ENCODE results near the gene UQCR11. TPM values are rescaled to one million over a fixed set of nuclear protein-coding genes. Genes with fewer than 3 reads are reported as not detected.

UQCR11 gene
- total RNA-seq, 1 donor from 2014 or later, result 184 TPM

- H3K36me3 Mint-ChIP-seq (ENCODE audit: low read depth), result peaks cover 8% of the 10 kb centered on the region
- no peaks in the 10 kb centered on the region for H3K27me3 Mint-ChIP-seq (ENCODE audit: low read depth)
- H3K9me3 Mint-ChIP-seq (ENCODE audit: low read depth), result no peaks in the 10 kb centered on the region
- H3K4me1 Mint-ChIP-seq (ENCODE audit: low read depth), result no peaks in the 10 kb centered on the region
- no peak overlapping the region for H3K4me3 Mint-ChIP-seq (ENCODE audit: unreplicated experiment)
- H3K27ac Mint-ChIP-seq (ENCODE audit: unreplicated experiment), result no peak overlapping the region
- TF ChIP-seq CTCF (IDR thresholded peaks at IDR 0.05), result no peak
- DNase-seq (ENCODE audit: low spot score), result no peak
Measured at GRCh38 chr19:1629256-1629808, 24.1 kb upstream of the UQCR11 start.

GRCh38 chr19:1627194-1627593, 21.9 kb upstream of the UQCR11 start:
- Mint-ChIP-seq H3K4me3 (ENCODE audit: unreplicated experiment) (no peak overlapping the region), H3K36me3 (ENCODE audit: low read depth) (peaks cover 15% of the 10 kb centered on the region), H3K4me1 (ENCODE audit: low read depth) (no peaks in the 10 kb centered on the region), H3K9me3 (ENCODE audit: low read depth) (no peaks in the 10 kb centered on the region), H3K27ac (ENCODE audit: unreplicated experiment) (no peak overlapping the region), H3K27me3 (ENCODE audit: low read depth) (no peaks in the 10 kb centered on the region)
- DNase-seq (ENCODE audit: low spot score), result no peak
- no peak for TF ChIP-seq CTCF (IDR thresholded peaks at IDR 0.05)

GRCh38 chr19:1626417-1627010, 21.3 kb upstream of the UQCR11 start:
- Mint-ChIP-seq H3K4me1 (ENCODE audit: low read depth) (no peaks in the 10 kb centered on the region), H3K4me3 (ENCODE audit: unreplicated experiment) (no peak overlapping the region), H3K36me3 (ENCODE audit: low read depth) (peaks cover 13% of the 10 kb centered on the region), H3K9me3 (ENCODE audit: low read depth) (no peaks in the 10 kb centered on the region), H3K27me3 (ENCODE audit: low read depth) (no peaks in the 10 kb centered on the region), H3K27ac (ENCODE audit: unreplicated experiment) (no peak overlapping the region)
- DNase-seq (ENCODE audit: low spot score), result no peak
- TF ChIP-seq CTCF (IDR thresholded peaks at IDR 0.05), result no peak

GRCh38 chr19:1624458-1624857, 19.2 kb upstream of the UQCR11 start:
- H3K4me1 Mint-ChIP-seq (ENCODE audit: low read depth), result no peaks in the 10 kb centered on the region
- peaks cover 14% of the 10 kb centered on the region for H3K36me3 Mint-ChIP-seq (ENCODE audit: low read depth)
- H3K9me3 Mint-ChIP-seq (ENCODE audit: low read depth), result no peaks in the 10 kb centered on the region
- no peak for DNase-seq (ENCODE audit: low spot score)
- H3K27me3 Mint-ChIP-seq (ENCODE audit: low read depth), result no peaks in the 10 kb centered on the region
- no peak overlapping the region for H3K4me3 Mint-ChIP-seq (ENCODE audit: unreplicated experiment)
- H3K27ac Mint-ChIP-seq (ENCODE audit: unreplicated experiment), result no peak overlapping the region
- peak; percentile 78 for TF ChIP-seq CTCF (IDR thresholded peaks at IDR 0.05)

- H3K27ac Mint-ChIP-seq (ENCODE audit: unreplicated experiment), result no peak overlapping the region
- no peak overlapping the region for H3K4me3 Mint-ChIP-seq (ENCODE audit: unreplicated experiment)
- TF ChIP-seq CTCF (IDR thresholded peaks at IDR 0.05), result no peak
- peaks cover 21% of the 10 kb centered on the region for H3K36me3 Mint-ChIP-seq (ENCODE audit: low read depth)
- H3K9me3 Mint-ChIP-seq (ENCODE audit: low read depth), result no peaks in the 10 kb centered on the region
- no peak for DNase-seq (ENCODE audit: low spot score)
- no peaks in the 10 kb centered on the region for H3K4me1 Mint-ChIP-seq (ENCODE audit: low read depth)
- H3K27me3 Mint-ChIP-seq (ENCODE audit: low read depth), result no peaks in the 10 kb centered on the region
Measured at GRCh38 chr19:1622541-1622940, 17.3 kb upstream of the UQCR11 start.
